GM13977 (cell line): ENCODE results near the gene CRMP1.
A peak's percentile ranks its signal among the peaks of the same experiment; 100 is the strongest.

Experiments
- DNase-seq: peaks from one replicate; pipeline ENCODE4 v3.0.0; 2012; ENCODE audit warnings: low spot score
- in situ Hi-C: fragments of 300-500 bp; cut with MboI; formaldehyde crosslinking; loops from one replicate; pipeline ENCODE4 v1.12.0; 2022; ENCODE audit warnings: low sequenced_read_pairs, low pct_unique_long_range_greater_than_20kb, mixed read lengths, inconsistent platforms; ENCODE audit not compliant: unreplicated experiment
- TF ChIP-seq, protein P1 (sequence below): IDR thresholded peaks from 2 replicates; pipeline ENCODE4 v1.5.1; 2012; ENCODE audit warnings: mild to moderate bottlenecking, control low read depth; ENCODE audit not compliant: insufficient read depth; ENCODE audit errors: extremely low read depth, missing control alignments

Gene CRMP1

DNA sequence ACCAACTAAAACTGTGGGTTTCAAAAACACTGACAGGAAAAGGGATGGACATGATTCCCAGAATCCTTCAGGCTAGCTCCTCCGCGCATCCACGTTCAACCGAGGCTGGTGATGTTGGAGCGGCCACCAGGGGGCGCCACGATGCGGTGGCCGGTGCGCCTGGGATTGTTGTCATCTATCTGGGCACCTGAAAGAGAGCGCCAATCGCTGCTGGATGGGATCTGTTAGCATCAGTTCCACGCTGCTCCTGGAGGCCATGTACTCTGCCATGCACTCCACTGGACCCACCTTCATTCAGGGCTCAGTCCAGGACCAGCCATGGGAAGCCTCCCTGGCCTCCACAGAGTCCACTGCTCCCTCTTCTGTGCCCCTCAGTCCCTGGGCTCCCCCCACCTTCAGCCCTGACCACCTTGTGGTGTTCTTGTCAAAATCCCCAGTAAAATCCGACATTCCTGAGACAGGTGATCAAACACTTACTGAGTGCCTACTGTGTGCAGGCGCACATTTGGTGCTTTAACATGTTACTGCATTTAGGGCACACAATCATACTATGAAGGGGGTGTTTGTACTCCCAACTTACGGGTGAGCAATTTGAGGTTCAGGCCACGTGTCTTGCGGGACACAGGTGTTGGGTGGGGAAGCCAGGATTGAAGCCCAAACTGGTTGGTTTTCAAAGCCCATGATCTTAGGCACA, 71.1 kb downstream of the CRMP1 start:
- TF ChIP-seq, protein P1, sequence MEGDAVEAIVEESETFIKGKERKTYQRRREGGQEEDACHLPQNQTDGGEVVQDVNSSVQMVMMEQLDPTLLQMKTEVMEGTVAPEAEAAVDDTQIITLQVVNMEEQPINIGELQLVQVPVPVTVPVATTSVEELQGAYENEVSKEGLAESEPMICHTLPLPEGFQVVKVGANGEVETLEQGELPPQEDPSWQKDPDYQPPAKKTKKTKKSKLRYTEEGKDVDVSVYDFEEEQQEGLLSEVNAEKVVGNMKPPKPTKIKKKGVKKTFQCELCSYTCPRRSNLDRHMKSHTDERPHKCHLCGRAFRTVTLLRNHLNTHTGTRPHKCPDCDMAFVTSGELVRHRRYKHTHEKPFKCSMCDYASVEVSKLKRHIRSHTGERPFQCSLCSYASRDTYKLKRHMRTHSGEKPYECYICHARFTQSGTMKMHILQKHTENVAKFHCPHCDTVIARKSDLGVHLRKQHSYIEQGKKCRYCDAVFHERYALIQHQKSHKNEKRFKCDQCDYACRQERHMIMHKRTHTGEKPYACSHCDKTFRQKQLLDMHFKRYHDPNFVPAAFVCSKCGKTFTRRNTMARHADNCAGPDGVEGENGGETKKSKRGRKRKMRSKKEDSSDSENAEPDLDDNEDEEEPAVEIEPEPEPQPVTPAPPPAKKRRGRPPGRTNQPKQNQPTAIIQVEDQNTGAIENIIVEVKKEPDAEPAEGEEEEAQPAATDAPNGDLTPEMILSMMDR: peak; percentile 55
- in situ Hi-C loops: loop anchor here (25.0 kb wide), 2 partner anchors 435 to 760 kb away; partner anchors contain the start of gene STK32B
- DNase-seq: no peak

DNA sequence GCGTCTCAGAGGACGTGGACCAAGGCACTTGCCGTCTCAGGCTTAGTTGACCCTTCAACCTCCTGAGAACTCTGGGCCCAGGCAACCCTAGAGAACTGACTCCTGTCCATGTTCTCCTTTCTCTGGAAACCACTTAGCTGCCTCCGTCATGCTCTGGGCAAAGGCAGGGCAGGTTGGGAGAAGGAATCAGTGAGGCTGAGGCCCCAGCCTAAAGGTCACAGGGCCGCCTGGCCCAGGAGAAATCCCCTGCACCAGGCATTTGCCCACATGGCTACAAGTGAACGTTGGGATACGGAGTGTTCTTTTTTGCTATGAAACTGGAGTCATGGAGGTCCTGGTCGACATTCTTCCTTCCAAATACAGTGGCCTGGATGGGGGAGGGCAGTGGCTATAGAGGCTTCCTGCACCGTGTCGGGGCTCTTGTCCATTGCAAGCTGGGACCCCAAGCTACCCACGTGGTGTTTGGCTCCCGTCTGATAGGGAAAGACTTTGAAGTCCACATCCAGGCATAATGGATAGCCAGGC, 76.0 kb downstream of the CRMP1 start:
- in situ Hi-C loops: loop anchor here (25.0 kb wide), 2 partner anchors 430 to 755 kb away; partner anchors contain the start of gene STK32B
- TF ChIP-seq, protein P1: no peak
- no peak for DNase-seq

DNA sequence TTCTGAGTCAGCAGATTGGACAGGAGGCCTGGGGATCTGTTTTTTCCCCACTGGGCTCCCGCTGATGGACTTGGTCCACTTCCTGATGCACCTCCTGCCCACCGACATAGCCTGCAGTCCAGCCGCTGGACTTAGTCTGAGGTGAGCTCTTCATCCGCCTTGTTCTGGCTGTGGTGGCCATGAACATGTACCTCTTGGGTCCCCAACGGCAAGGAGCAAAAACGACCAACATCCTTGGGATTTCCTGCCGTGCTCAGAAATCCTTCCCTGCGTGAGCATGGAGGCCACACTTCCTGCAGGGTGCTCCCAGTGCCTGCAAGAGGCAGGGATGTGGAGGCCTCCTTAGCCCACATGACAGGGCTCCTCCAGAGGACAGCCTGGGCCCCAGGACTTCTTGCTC, 76.8 kb downstream of the CRMP1 start:
- TF ChIP-seq, protein P1: no peak
- in situ Hi-C loops: loop anchor here (25.0 kb wide), 2 partner anchors 429 to 754 kb away; partner anchors contain the start of gene STK32B
- no peak for DNase-seq

DNA sequence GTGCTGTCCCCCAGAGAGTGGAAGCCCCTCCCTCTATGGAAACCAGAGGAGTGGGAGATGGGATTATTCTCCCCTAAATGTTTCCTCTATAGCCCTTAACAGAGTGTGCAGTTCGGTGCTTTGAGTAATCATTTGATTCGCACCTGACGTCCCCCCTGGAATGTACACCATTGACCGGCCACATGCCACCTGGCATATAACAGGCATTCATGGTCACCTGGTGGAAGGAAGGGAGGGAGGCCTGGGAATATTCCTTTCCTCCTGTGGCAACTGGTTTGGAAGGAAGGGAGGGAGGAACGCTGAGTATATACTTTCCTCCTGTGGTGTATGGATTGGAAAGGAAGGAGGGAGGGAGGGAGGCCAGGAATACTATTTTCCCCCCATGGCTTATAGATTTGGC, 77.2 kb downstream of the CRMP1 start:
- TF ChIP-seq, protein P1: no peak
- in situ Hi-C loops: loop anchor here (25.0 kb wide), 2 partner anchors 428 to 753 kb away; partner anchors contain the start of gene STK32B
- DNase-seq: no peak

DNA sequence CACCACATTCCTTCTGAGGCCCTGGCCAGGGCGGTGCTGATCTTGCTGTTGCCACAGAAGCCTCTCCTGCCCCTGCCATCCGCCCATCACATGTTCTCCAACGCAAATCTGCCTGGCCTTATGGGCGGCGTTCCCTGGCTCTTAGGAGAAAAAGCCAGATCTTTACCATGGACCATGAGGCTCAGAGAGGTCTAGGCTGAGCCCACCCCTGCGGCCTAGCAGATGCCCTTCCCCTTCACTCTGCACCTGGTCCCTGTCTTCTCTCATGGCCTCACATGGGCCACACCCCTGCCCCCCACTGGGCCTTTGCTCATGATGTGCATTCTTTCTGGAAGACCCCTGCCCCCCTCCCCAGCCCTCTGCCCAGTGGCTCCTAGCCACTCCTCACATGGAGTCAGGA, 78.5 kb downstream of the CRMP1 start:
- TF ChIP-seq, protein P1: no peak
- in situ Hi-C loops: loop anchor here (25.0 kb wide), 2 partner anchors 427 to 752 kb away; partner anchors contain the start of gene STK32B
- DNase-seq: no peak

DNA sequence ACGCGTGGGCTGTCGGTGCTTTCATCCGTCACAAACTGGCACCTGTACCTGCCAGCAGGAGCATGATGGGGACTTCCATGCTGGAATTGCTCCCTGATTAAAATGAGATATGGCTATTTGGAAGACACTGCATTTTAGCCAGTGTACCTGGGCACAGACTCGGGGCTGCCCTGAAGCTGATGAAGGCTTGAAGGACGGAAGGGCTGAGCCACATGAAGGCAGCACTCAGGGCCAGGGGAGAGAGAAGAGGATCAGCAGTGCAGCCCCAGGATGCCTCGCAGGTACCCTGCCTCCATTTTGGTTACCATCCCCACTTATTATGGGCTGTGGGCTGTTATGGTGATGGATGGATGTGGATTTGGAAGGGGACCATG, 79.0 kb downstream of the CRMP1 start:
- TF ChIP-seq, protein P1: no peak
- in situ Hi-C loops: loop anchor here (25.0 kb wide), 2 partner anchors 427 to 752 kb away; partner anchors contain the start of gene STK32B
- no peak for DNase-seq
